Measurements from ENCODE around the gene SLC22A1. TPM values are rescaled to one million over a fixed set of nuclear protein-coding genes. Genes with fewer than 3 reads are reported as not detected.

The SLC22A1 gene
- polyA plus RNA-seq, 1 donor from 2014 or later = 0.71 TPM

DNA sequence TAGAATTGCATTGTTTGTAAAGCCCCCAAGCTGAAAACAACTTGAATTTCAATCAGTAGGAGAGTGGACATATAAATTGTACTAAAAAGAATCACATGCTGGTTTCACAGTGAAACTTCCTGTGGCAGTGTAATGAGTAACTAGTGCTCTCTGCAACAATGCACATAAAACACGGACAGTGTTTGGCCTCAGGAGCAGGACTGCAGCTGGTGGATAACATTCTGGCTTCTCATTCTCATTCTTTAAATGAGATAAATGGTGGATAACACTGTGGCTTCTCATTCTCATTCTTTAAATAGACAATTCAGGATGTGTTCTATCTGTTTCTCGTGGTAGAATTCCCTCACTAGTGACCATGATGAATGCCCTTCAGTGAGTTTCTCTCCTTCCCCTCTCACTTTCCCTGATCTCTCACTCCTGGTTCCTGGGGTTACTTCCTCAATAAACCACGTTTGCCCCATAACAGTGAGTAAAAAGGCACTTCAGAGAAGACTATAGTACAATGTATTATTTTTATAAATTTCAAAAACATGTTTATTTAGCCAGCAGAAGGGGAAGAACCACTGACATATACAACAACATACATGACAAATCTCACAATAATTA lies 77.1 kb downstream of the SLC22A1 start:
- Histone ChIP-seq H3K27ac (ENCODE audit: low read length) (no peak overlapping the region), H3K27me3 (ENCODE audit: insufficient read depth, low read depth, low read length) (no peaks in the 10 kb centered on the region), H2AFZ (ENCODE audit: low read depth, low read length) (no peak overlapping the region), H3K9me2 (ENCODE audit: insufficient read depth, low read length) (no peaks in the 10 kb centered on the region), H3K9me3 (ENCODE audit: low read length) (no peaks in the 10 kb centered on the region), H4K20me1 (ENCODE audit: insufficient read depth) (no peaks in the 10 kb centered on the region), H3K79me2 (replicated peaks; ENCODE audit: insufficient read depth, low read length) (no peaks in the 10 kb centered on the region), H3K36me3 (ENCODE audit: insufficient read depth, low read length) (no peaks in the 10 kb centered on the region), H3K9ac (ENCODE audit: low read length) (no peak overlapping the region), H3F3A (ENCODE audit: insufficient read depth, low read length, poor library complexity, severe bottlenecking) (no peaks in the 10 kb centered on the region), H3K4me2 (ENCODE audit: low read length) (no peak overlapping the region), H3K4me3 (ENCODE audit: low read length) (no peak overlapping the region)
- TF ChIP-seq EP300 (conservative IDR thresholded peaks at IDR 0.05; ENCODE audit: poor library complexity, severe bottlenecking) (no peak), RAD21 (conservative IDR thresholded peaks at IDR 0.05) (no peak), MXI1 (conservative IDR thresholded peaks at IDR 0.05; ENCODE audit: poor library complexity, severe bottlenecking) (no peak), SMC3 (conservative IDR thresholded peaks at IDR 0.05; ENCODE audit: poor library complexity) (no peak), EZH2 (IDR thresholded peaks at IDR 0.05; ENCODE audit: borderline replicate concordance, insufficient read depth, low read length, poor library complexity, severe bottlenecking) (no peak), POLR2AphosphoS5 (IDR thresholded peaks at IDR 0.05) (no peak), TAF1 (IDR thresholded peaks at IDR 0.05; ENCODE audit: low read depth) (no peak)
- TF ChIP-seq, protein P1, sequence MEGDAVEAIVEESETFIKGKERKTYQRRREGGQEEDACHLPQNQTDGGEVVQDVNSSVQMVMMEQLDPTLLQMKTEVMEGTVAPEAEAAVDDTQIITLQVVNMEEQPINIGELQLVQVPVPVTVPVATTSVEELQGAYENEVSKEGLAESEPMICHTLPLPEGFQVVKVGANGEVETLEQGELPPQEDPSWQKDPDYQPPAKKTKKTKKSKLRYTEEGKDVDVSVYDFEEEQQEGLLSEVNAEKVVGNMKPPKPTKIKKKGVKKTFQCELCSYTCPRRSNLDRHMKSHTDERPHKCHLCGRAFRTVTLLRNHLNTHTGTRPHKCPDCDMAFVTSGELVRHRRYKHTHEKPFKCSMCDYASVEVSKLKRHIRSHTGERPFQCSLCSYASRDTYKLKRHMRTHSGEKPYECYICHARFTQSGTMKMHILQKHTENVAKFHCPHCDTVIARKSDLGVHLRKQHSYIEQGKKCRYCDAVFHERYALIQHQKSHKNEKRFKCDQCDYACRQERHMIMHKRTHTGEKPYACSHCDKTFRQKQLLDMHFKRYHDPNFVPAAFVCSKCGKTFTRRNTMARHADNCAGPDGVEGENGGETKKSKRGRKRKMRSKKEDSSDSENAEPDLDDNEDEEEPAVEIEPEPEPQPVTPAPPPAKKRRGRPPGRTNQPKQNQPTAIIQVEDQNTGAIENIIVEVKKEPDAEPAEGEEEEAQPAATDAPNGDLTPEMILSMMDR (IDR thresholded peaks at IDR 0.05; ENCODE audit: poor library complexity, severe bottlenecking) = no peak
- TF ChIP-seq, protein P2, sequence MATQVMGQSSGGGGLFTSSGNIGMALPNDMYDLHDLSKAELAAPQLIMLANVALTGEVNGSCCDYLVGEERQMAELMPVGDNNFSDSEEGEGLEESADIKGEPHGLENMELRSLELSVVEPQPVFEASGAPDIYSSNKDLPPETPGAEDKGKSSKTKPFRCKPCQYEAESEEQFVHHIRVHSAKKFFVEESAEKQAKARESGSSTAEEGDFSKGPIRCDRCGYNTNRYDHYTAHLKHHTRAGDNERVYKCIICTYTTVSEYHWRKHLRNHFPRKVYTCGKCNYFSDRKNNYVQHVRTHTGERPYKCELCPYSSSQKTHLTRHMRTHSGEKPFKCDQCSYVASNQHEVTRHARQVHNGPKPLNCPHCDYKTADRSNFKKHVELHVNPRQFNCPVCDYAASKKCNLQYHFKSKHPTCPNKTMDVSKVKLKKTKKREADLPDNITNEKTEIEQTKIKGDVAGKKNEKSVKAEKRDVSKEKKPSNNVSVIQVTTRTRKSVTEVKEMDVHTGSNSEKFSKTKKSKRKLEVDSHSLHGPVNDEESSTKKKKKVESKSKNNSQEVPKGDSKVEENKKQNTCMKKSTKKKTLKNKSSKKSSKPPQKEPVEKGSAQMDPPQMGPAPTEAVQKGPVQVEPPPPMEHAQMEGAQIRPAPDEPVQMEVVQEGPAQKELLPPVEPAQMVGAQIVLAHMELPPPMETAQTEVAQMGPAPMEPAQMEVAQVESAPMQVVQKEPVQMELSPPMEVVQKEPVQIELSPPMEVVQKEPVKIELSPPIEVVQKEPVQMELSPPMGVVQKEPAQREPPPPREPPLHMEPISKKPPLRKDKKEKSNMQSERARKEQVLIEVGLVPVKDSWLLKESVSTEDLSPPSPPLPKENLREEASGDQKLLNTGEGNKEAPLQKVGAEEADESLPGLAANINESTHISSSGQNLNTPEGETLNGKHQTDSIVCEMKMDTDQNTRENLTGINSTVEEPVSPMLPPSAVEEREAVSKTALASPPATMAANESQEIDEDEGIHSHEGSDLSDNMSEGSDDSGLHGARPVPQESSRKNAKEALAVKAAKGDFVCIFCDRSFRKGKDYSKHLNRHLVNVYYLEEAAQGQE (IDR thresholded peaks at IDR 0.05; ENCODE audit: borderline replicate concordance) = no peak

DNA sequence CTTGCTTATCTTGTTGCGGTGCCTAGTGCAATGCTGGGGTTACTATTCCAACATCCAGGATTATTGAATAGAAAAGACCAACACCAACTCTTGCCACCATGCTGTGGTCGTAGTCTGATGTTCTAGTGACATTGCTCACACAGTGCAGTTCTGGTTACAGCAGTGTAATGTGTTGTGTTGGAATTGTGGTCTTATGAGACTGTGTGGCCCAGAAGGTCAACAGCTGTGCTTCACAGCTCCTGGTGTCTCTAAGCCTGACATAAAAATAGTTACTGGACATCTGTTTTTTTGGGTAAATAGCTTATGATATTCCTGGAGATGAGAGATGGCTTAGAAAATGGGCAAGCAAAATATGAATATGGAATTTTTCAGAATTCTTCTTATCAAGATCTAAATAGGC lies 79.4 kb downstream of the SLC22A1 start:
- Histone ChIP-seq H3K36me3 (ENCODE audit: insufficient read depth, low read length) (no peaks in the 10 kb centered on the region), H3K27me3 (ENCODE audit: insufficient read depth, low read depth, low read length) (no peaks in the 10 kb centered on the region), H3K9me2 (ENCODE audit: insufficient read depth, low read length) (no peaks in the 10 kb centered on the region), H3K79me2 (replicated peaks; ENCODE audit: insufficient read depth, low read length) (no peaks in the 10 kb centered on the region), H3K4me3 (ENCODE audit: low read length) (no peak overlapping the region), H3K4me2 (ENCODE audit: low read length) (no peak overlapping the region), H3K27ac (ENCODE audit: low read length) (no peak overlapping the region), H3F3A (ENCODE audit: insufficient read depth, low read length, poor library complexity, severe bottlenecking) (no peaks in the 10 kb centered on the region), H3K9ac (ENCODE audit: low read length) (no peak overlapping the region), H2AFZ (ENCODE audit: low read depth, low read length) (no peak overlapping the region), H4K20me1 (ENCODE audit: insufficient read depth) (no peaks in the 10 kb centered on the region), H3K9me3 (ENCODE audit: low read length) (no peaks in the 10 kb centered on the region)
- TF ChIP-seq SMC3 (conservative IDR thresholded peaks at IDR 0.05; ENCODE audit: poor library complexity) (no peak), EP300 (conservative IDR thresholded peaks at IDR 0.05; ENCODE audit: poor library complexity, severe bottlenecking) (no peak), EZH2 (IDR thresholded peaks at IDR 0.05; ENCODE audit: borderline replicate concordance, insufficient read depth, low read length, poor library complexity, severe bottlenecking) (no peak)
